ENCODE measurements around the gene HHEX. TPM values are rescaled to one million over a fixed set of nuclear protein-coding genes. Genes with fewer than 3 reads are reported as not detected.
A peak's percentile ranks its signal among the peaks of the same experiment; 100 is the strongest.

Gene HHEX
- total RNA-seq, 6 experiments from 2014 or later: 2.4 to 5.0 (median 4.6) TPM

GRCh38 chr10:92699518-92700381 is 10.0 kb downstream of the HHEX start:
- H3K27me3 Mint-ChIP-seq (ENCODE audit: insufficient read depth): peaks cover 3% of the 10 kb centered on the region; the same call in 1 of the 2 replicates
- H3K4me3 Mint-ChIP-seq: peak overlapping the region; percentile 86
- H3K9me3 Mint-ChIP-seq: no peaks in the 10 kb centered on the region
- peaks cover 48% of the 10 kb centered on the region for H3K4me1 Mint-ChIP-seq (ENCODE audit: low read depth)
- peak overlapping the region; percentile 69 for H3K27ac Mint-ChIP-seq
- no peaks in the 10 kb centered on the region for H3K36me3 Mint-ChIP-seq (ENCODE audit: low read depth)
- no peak for TF ChIP-seq CTCF (IDR thresholded peaks at IDR 0.05)
- DNase-seq: peak; percentile 15

GRCh38 chr10:92702301-92702916 is 12.7 kb downstream of the HHEX start:
- Mint-ChIP-seq H3K9me3 (no peaks in the 10 kb centered on the region), H3K4me3 (no peak overlapping the region), H3K27me3 (ENCODE audit: insufficient read depth) (no peaks in the 10 kb centered on the region; the same call in 1 of the 2 replicates), H3K27ac (no peak overlapping the region), H3K36me3 (ENCODE audit: low read depth) (no peaks in the 10 kb centered on the region), H3K4me1 (ENCODE audit: low read depth) (peaks cover 24% of the 10 kb centered on the region)
- DNase-seq: no peak
- TF ChIP-seq CTCF (IDR thresholded peaks at IDR 0.05): no peak

- Mint-ChIP-seq H3K36me3 (ENCODE audit: low read depth) (no peaks in the 10 kb centered on the region), H3K4me3 (no peak overlapping the region), H3K27ac (peak overlapping the region; percentile 42; the same call in 1 of the 2 replicates), H3K9me3 (no peaks in the 10 kb centered on the region), H3K4me1 (ENCODE audit: low read depth) (peaks cover 16% of the 10 kb centered on the region), H3K27me3 (ENCODE audit: insufficient read depth) (peaks cover 6% of the 10 kb centered on the region; the same call in 1 of the 2 replicates)
- peak; percentile 85 for DNase-seq
- TF ChIP-seq CTCF (IDR thresholded peaks at IDR 0.05): no peak
Observed at GRCh38 chr10:92712016-92712889, 22.5 kb downstream of the HHEX start.

- Mint-ChIP-seq H3K4me3 (no peak overlapping the region), H3K9me3 (no peaks in the 10 kb centered on the region), H3K4me1 (ENCODE audit: low read depth) (peaks cover 16% of the 10 kb centered on the region), H3K27ac (no peak overlapping the region), H3K36me3 (ENCODE audit: low read depth) (no peaks in the 10 kb centered on the region), H3K27me3 (ENCODE audit: insufficient read depth) (peaks cover 18% of the 10 kb centered on the region)
- no peak for TF ChIP-seq CTCF (IDR thresholded peaks at IDR 0.05)
- no peak for DNase-seq
Observed at GRCh38 chr10:92714152-92714845, 24.5 kb downstream of the HHEX start.

- peaks cover 16% of the 10 kb centered on the region for H3K4me1 Mint-ChIP-seq (ENCODE audit: low read depth)
- no peak overlapping the region for H3K4me3 Mint-ChIP-seq
- no peak for DNase-seq
- H3K27ac Mint-ChIP-seq: no peak overlapping the region
- TF ChIP-seq CTCF (IDR thresholded peaks at IDR 0.05): no peak
- no peaks in the 10 kb centered on the region for H3K36me3 Mint-ChIP-seq (ENCODE audit: low read depth)
- no peaks in the 10 kb centered on the region for H3K9me3 Mint-ChIP-seq
- peaks cover 19% of the 10 kb centered on the region for H3K27me3 Mint-ChIP-seq (ENCODE audit: insufficient read depth)
Observed at GRCh38 chr10:92714872-92715271, 25.1 kb downstream of the HHEX start.

Measured in HFFc6 (cell line).